Heart left ventricle (tissue), 16 donors: ENCODE measurements around the gene DHX8. TPM values are rescaled to one million over a fixed set of nuclear protein-coding genes. Genes with fewer than 3 reads are reported as not detected.

ENCODE experiments used
- ATAC-seq, 4 donors: fragments of 200-7000 bp; cut with Tn5 transposase; one replicate each; pipeline ENCODE4 v1.9.1; 2020 to 2022; ENCODE audit warnings: moderate library complexity in 4 of 4, mild to moderate bottlenecking in 3 of 4, moderate number of reproducible peaks in 1 of 4
- DNase-seq, 5 donors: peaks; one replicate each; pipeline ENCODE4 v3.0.0-alpha.2; 2020
- H3K27ac ChIP-seq, 12 donors: fragments of 200-600 bp; sonication (generic) in 4 of 12; one replicate each; pipeline versions ENCODE4 v1.5.0 to v1.8.0; 2016 to 2022; ENCODE audit warnings: mild to moderate bottlenecking in 2 of 12
- H3K27me3 ChIP-seq, 9 donors: fragments of 200-600 bp; sonication (generic) in 2 of 9; one replicate each; pipeline versions ENCODE4 v1.5.1 to v1.8.0; 2016 to 2022; ENCODE audit warnings: mild to moderate bottlenecking in 3 of 9
- H3K36me3 ChIP-seq, 9 donors: fragments of 200-600 bp; sonication (generic) in 2 of 9; one replicate each; pipeline versions ENCODE4 v1.5.0 to v1.8.0; 2018 to 2022; ENCODE audit warnings: mild to moderate bottlenecking in 2 of 9
- H3K4me1 ChIP-seq, 12 donors: fragments of 200-600 bp; sonication (generic) in 4 of 12; one replicate each; pipeline versions ENCODE4 v1.5.0 to v1.8.0; 2016 to 2022; ENCODE audit warnings: mild to moderate bottlenecking in 3 of 12
- H3K4me3 ChIP-seq, 12 donors: fragments of 200-600 bp; sonication (generic) in 4 of 12; one replicate each; pipeline versions ENCODE4 v1.5.0 to v1.8.0; 2017 to 2022; ENCODE audit warnings: mild to moderate bottlenecking in 9 of 12, moderate library complexity in 4 of 12
- H3K9me3 ChIP-seq, 12 donors: fragments of 200-600 bp; sonication (generic) in 4 of 12; one replicate each; pipeline versions ENCODE4 v1.5.0 to v1.8.0; 2016 to 2022; ENCODE audit warnings: mild to moderate bottlenecking in 1 of 12
- POLR2A ChIP-seq, 2 donors: fragments of 450-650 bp; IDR thresholded peaks; one replicate each; pipeline ENCODE4 v1.6.1; 2017; ENCODE audit warnings: antibody characterized with exemption in 2 of 2, mild to moderate bottlenecking in 2 of 2, moderate library complexity in 2 of 2
- WGBS, 4 donors: extraction: QIAGEN DNeasy Blood & Tissue Kit in 2 of 4; methylation state at CpG; one replicate each; pipeline versions ENCODE4 v1.1.5 to v1.1.7; 2013 to 2018; 5-methylcytosine and 5-hydroxymethylcytosine counted together
- intact Hi-C, 10 donors: fragments of 100-400 bp; cut with DNase I; formaldehyde crosslinking; loops; one replicate each; pipeline versions ENCODE4 v1.11.1 to v1.14.2; 2022
- microRNA counts, 2 donors: library from miRNA; unstranded; fragments of <30 nt; microRNA quantifications; one replicate each; lab custom pipeline; 2016
- polyA plus RNA-seq, 2 donors: library from polyadenylated mRNA; stranded (reverse); fragments of 200-250 nt; gene quantifications; one replicate each; pipeline ENCODE4 v1.2.3, GENCODE V29; 2013
- total RNA-seq, 9 donors: library from RNA; depleted of rRNA in 2 of 9; stranded (reverse); fragments of >200 nt in 2 of 9; fragmentation: NEBNext Ultra II Directional in 3 of 9; extraction: Animal tissue kit (Norgen Biotek cat#: 25700) in 3 of 9; gene quantifications; one replicate each; pipeline versions ENCODE4 v1.1.0 to v1.2.4, GENCODE V29; 2016 to 2023
- TF ChIP-seq, protein P1 (sequence below), 12 donors: fragments of 200-600 bp; sonication (generic) in 4 of 12; IDR thresholded peaks; one replicate each; pipeline versions ENCODE4 v1.5.0 to v1.8.0; 2018 to 2022; ENCODE audit warnings: antibody characterized with exemption in 12 of 12, mild to moderate bottlenecking in 5 of 12
- donor health status: ischemic (EF 13 %, LVEDD 7.1; RV severe dilation, severe dysfunction).
- donor health status: healthy with polysubstance abuse.
- donor health status: DM: no; HTN: yes; CAD: no.
- donor health status: DM: no; HTN: no; CAD: no.
- donor health status: ischemic (EF 25% LVEDD 6.9; RV normal size, moderate dysfunction).
- donor health status: ischemic (EF 25% LVEDD 5.7; RV mildly dilated, moderate dysfunction).
- donor health status: healthy.
- donor health status: DM: yes; HTN: yes; CAD: no.
- donor health status: ischemic (EF 35%, LVEDD 5.7; RV mildly dilated, moderate dysfunction).
- donor health status: nonischemic (EF 11% LVEDD 7.7; RV severe dilation, severe dysfunction).
- donor health status: DM: yes; HTN: yes; CAD: no.
- donor health status: PGD.
- donor health status: ischemic (EF 29% LVEDD 5.4; RV normal size, mild dysfunction).
- donor health status: nonischemic (EF 23%, LVEDD 6.1; RV moderate dilation, normal function).

DHX8 gene
- total and polyA plus RNA-seq, 11 donors = 13.4 to 41.0 (median 28.1) TPM

DNA sequence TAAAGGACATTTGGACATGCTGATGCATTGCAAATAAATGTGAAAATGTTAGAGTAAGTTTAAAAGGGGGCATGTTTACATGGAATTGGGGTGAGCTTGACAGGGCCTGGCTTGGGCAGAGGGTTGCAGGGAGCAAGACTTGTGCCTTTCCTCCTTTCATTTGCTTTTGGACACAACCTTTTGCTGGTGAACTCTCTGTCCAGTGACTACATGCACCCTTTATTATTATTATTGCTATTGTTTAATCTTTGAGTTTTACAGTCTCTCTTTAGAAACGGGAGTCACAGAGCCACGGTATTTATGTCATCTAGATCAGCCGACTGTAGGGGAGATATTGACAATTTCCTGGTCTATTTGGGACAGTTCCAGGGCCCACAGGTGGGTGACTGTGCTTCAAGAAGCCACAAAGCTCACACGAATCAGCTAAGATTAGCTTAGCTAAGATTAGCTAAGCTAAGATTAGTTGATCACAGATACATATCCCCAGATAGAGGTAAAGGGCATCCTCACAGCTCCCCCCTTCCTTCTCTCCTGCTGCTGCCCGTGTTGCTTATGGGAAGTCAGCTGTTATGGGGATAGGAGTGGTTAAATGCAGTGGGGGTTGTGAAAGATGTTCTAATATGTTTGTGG lies 91.2 kb downstream of the DHX8 start:
- Histone ChIP-seq H3K36me3 (no peaks in the 10 kb centered on the region), H3K4me3 (no peak overlapping the region), H3K27ac (no peak overlapping the region), H3K4me1 (peaks cover 0 to 37% (median 28%) of the 10 kb centered on the region in 12 donors), H3K27me3 (no peaks in the 10 kb centered on the region), H3K9me3 (no peaks in the 10 kb centered on the region)
- DNase-seq (no peak), ATAC-seq (no peak)
- intact Hi-C loops = loop anchor here (1.0 to 10.0 kb wide), 7 partner anchors 53 to 190 kb away; partner anchors contain the start of gene SOST (in 3 of the 10)
- TF ChIP-seq, protein P1, sequence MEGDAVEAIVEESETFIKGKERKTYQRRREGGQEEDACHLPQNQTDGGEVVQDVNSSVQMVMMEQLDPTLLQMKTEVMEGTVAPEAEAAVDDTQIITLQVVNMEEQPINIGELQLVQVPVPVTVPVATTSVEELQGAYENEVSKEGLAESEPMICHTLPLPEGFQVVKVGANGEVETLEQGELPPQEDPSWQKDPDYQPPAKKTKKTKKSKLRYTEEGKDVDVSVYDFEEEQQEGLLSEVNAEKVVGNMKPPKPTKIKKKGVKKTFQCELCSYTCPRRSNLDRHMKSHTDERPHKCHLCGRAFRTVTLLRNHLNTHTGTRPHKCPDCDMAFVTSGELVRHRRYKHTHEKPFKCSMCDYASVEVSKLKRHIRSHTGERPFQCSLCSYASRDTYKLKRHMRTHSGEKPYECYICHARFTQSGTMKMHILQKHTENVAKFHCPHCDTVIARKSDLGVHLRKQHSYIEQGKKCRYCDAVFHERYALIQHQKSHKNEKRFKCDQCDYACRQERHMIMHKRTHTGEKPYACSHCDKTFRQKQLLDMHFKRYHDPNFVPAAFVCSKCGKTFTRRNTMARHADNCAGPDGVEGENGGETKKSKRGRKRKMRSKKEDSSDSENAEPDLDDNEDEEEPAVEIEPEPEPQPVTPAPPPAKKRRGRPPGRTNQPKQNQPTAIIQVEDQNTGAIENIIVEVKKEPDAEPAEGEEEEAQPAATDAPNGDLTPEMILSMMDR (IDR thresholded peaks at IDR 0.05) = no peak
- no peak for TF ChIP-seq POLR2A (IDR thresholded peaks at IDR 0.05)
- WGBS, 4 donors = 45 to 47% (median 46%) methylated on average over 5 of the region's 5 CpGs

MicroRNA genes within 50 kb of the gene (microRNA counts, 767-probe panel; counts per million panel counts)
- microRNA hsa-miR-2117 (lab: Ali Mortazavi, UCI) = 671 to 1,472 counts per million in 2 donors

Other genes starting within 250 kb of the DHX8 start
- 1,000 to 10,000 TPM in 6 of 9 donors, 100 to 1,000 TPM in 1, not detected in 2; 404 to 5,003 (median 3,408) TPM for gene RNU2-1, start 250.0 kb upstream of the DHX8 start, total RNA-seq
- not detected for gene RNU2-1, start 250.0 kb upstream of the DHX8 start, polyA plus RNA-seq
- 10 to 100 TPM in 1 of 9 donors, 1 to 10 TPM in 8; 2.2 to 16.2 (median 4.0) TPM for gene ARL4D, start 85.0 kb upstream of the DHX8 start, total RNA-seq
- 1 to 10 TPM; 5.6 to 8.7 TPM for gene ARL4D, start 85.0 kb upstream of the DHX8 start, polyA plus RNA-seq
- 1 to 10 TPM in 2 of 9 donors, under 1 TPM in 7; 0.30 to 1.5 (median 0.74) TPM for gene ETV4, start 62.4 kb downstream of the DHX8 start, total RNA-seq
- gene ETV4, start 62.4 kb downstream of the DHX8 start, polyA plus RNA-seq = 1 to 10 TPM in 1 of 2 donors, under 1 TPM in 1; 0.46 to 1.7 TPM
- 10 to 100 TPM in 8 of 9 donors, 1 to 10 TPM in 1; 9.7 to 24.0 (median 16.1) TPM for gene MEOX1, start 177.9 kb downstream of the DHX8 start, total RNA-seq
- 10 to 100 TPM; 11.6 to 17.0 TPM for gene MEOX1, start 177.9 kb downstream of the DHX8 start, polyA plus RNA-seq